ENCODE results near the gene GSE1.
"Not testable (repeated sequence)": the region's sequence is repeated elsewhere in the genome, so short reads cannot be mapped to it uniquely, and the experiment has no call there.

GSE1 gene

DNA sequence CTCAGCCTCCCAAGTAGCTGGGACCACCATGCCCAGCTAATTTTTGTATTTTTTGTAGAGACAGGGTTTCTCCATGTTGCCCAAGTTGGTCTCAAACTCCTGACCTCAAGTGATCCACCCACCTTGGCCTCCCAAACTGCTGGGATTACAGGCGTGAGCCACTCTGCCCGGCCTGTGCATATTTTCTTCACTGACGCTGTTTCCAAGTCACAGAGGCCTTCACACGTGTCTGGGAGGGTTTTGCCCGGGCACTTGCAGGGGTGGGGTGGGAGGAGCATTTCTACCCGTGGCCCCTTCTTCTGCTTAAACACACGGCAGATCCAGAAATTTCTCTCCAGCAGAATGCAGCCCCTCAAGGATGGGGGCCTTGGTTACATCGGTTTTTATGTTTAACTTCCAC is 20.8 kb upstream of the GSE1 start:
- DNase-seq = not testable (repeated sequence)

DNA sequence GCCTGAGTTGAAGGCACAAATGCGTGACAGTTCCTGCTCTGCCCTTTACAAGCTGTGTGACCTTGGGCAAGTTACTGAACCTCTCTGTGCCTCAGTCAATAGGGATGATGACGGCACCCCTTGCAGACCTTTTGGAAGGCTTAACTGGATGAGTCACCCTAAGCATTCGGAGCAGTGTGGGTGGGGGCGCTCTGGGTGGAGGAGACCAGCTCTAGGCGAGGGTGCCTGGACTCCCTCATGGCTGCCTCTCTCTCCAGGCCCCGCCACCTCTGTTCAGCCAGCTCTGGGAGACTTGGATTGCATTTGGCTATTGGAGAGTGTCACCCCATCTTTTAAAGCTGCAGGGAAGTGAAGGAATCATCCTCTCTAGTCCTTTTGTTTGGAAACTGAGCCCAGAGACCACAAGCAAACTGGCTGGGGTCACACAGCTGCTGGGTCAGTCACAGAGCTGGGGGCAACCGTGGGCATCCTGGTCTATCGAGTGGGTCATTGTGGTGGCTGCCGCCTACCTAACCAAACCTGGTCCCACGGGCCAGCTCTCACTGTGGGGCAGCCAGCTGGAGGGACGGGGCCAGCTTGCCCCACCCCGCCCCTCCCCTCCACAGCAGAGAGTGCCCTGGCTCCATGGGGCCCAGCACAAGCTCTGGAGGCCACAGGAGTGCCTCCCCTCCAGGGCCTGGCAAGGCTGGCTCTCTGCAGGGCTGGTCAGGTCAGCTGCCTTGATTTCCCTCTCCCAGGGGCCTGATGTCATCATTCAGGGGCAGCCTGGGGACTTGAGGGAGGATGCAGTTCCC is 20.2 kb upstream of the GSE1 start:
- no peak for DNase-seq

DNA sequence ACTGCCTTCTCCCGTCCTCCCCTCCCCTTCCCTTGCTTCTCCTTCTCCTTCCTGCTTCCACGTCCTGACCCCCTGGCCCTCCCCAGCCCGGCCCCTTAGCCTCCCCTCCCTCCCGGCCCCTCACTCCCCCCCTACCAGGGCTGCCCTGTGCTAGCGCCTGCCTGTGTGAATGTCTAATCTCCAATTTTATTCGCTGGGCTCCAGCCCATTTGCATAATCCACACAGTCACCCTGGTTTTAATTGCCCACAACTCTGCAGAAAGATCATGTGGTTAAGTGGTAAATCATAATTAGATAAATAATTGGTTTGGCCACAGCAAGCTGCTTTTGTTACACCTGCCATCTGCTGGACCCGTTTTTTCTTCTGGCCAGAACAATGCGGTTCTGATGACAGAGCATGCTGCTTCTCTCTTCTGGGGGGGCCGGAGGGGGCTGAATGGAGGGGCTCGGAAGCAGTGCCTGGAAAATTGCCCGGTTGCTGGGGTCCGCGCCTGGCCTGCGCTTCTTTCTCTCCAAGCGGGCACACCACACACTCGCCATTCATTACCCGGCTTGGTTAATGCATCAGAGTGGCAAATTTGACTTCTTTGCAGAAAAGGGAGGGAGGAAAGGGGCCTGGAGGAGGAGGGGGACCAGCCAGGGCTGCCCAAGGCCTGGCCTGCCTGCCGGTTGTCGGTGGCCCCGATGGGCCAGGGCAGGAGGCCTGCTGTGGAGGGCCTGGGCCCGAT is 19.5 kb upstream of the GSE1 start:
- DNase-seq = no peak

DNA sequence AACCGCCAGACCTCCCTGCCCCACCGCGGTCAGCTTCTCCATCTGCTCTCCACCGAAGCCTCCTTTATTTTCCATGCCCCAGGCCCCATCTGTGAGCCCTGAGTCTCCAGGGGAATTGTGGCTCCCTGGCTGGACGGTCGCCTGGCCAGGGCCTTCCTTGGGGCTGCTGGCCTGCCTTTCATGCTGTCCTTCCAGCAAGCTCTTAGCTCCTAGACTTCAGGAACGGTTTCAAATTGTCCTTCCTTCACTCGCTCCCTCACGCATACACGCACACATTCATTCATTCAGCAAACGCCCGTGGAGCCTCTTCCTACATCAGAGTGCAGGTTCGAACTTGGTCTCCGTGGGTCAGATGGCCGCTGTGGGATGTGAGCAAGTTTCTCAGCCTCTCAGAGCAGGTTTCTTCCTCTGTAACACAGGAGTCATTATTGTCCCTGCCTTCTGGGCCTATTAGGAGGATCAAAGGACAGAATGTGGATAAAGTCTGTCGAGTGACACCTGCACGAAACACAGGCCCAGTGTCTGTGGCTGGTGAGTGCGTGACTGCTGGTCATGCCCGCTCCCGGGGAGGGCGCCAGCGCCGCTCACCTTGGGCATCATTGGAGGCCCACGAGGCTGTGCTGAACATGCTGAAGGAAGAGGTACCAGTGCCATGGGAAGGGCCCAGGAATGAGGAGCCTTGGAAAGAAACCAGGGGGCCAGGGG is 18.7 kb upstream of the GSE1 start:
- no peak for DNase-seq

DNA sequence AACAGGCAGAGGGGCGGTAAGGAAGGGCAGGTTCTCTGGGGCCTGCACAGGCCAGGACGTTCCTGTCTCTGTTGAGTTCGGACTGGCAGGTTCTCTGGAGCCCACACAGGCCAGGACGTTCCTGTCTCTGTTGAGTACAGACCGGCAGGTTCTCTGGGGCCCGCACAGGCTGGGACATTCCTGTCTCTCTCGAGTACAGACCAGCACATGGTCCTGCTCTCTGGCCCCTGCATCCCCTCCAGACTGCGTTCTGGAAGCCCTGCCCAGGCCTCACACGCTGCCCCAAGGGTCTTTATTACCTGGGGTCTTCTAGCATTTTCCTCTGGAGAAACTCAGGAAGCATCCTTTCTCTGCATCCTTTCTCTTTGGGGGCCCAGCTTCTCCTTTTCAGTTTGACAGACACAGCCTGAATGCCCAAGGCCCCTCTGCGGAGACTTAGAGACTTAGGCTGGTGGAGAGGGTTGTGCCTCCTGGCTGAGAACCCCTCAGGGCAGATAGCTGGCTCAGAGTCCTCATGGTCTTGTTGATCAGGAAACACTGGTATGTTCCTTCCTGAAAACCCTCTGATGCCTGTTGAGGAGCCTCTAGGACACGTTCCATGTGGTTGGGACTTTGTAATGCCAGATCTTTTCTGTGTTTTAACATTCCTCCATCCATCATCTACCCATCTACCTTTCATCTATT is 18.0 kb upstream of the GSE1 start:
- DNase-seq = no peak

DNA sequence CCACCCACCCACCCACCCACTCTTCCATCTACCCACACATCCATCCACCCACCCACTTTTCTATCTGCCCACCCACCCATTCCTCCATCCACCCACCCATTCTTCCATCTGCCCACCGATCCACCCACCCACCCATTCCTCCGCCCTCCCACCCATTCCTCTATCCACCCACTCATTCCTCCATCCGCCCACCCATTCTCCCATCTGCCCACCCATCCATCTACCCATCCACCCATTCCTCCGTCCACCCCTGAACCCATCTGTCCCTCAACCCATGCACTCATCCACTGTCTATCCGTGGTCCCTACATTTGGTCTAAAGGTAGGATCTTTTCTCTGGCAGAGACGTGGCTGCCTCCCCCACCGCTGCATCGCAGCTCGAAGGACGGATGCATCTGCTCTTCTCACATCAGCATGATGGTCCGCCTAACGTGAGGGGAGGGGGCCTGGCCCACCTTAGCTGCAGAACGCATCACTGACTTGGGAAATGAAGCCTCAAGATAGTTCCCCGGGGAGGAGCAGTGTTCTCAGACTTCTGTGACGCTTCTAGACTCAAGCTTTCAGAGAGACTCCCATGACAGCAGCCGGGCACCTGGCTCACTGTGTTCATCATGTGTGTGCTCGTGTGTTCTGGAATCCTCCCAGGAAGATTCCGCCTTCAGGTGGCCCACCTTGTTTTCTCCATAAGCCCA is 17.2 kb upstream of the GSE1 start:
- no peak for DNase-seq

DNA sequence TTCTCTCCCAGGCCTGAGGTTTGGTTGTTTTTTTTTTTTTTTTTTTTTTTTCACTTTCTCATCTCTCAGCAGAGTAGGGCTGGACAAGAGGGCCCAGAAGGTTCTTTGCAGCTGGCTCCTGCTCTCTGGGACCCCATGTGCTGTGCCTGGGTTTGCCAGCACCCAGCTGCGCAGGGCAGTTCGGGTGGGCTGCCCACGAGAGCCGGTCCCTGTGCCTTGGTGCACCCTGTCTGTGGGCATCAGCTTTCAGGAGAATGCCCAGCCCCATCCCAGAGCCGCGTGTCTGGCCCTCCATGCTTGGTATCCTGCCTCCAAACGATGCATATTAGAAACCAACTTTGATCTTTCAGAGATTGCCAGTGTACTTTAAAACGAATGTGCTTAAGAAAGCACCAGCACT is 15.0 kb upstream of the GSE1 start:
- no peak for DNase-seq

DNA sequence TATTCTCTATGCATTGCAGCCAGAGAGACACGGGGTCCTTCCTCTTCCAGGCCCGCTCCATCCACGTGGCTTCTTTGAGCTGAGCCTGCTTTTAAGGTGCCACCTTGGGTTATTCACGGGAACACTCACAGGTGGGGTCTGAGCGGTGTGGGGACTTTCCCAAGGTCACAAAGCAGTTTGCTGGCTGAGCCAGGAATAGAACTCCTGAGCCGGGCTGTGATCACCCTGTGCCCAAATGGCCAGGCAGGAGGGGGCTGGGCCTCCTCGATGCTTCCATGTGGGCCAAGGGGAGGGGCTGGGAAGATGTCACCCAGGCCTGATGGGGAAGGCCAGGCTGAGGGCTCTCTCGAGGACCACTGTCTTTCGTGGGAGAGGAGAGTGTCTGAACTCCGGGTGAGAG is 13.0 kb upstream of the GSE1 start:
- no peak for DNase-seq

DNA sequence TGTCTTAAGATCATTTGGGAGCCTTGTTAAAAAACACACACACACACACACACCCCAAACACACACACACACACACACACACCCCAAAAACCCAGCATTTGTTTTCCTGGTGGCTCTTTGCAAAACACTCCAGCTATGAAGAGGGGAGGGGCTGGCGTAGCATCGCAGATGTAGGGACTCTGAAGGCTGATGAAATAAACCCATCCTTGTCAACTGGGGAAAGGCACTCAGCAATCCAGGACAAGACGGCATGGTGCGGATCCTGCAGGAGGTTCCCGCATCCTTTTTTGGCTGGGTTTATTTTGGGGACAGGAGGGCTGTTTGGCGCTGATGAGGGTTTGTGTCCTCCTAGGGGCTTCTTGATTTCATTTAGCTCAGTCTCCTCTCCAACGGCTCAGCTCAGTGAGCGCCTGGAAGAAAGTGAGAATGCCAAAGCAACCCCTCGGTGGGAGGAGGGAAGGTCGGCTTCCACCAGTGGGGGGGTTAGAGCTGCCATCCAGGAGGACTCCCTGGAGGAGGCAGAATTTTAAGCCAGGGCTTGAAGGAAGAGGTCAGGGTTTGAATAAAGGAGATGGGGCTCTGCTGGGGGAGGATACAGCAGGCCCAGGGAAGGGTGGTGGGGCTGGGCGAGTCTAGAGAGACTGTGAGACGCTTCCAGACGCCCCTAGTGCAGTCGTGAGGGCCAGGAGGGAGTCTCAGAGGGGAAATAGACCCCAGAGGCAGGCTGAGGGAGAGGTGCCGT is 12.4 kb upstream of the GSE1 start:
- no peak for DNase-seq

DNA sequence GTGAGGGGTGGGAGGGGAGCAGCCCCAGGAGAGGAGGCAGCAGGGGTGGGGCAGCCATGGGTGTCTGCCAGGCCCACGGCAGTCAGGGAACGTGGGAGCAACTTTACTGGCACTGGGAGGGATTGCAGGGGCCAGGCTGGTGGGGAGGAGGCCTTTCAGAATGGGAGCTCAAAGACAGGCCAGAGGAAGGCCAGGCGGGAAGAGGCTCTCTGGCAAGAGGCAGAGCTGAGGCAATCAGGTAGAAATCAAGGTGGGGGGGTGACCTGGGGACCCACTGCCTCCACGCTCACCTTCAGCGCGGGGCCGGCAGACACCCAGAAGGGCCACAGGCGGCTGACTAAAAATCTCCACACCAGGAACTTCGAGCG is 11.9 kb upstream of the GSE1 start:
- no peak for DNase-seq

DNA sequence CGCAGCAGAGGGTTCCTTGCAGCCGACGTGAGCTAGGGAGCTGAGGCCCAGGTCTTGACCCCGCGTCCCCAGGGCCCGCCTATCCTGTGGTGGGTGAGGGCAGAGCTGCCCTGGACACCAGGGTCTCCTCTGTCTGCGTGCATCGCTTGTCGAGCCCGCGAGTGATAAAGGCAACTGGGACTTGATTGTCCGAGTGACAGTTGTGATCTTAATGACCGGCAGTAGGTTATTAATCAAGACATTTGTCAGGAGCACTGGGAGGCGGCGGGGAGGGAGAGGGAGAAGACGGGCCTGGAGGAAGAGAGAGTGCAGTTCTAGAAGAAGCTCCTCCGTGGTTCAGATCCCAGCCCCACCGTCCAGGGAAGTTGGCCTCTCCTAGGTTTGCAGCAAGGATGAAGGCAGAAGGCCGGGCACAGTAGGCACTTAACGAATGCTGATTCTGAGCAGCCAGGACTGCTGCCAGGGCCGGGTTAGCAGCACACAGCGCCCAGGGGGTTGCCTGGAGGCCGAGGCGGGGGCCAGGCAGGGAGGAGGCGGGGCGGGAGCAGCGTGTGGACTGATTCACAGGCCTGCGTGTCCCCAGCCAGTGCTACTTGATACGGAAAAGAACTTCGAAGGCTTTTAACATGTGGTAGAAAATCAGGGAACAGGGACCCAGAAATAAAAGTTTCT is 11.3 kb upstream of the GSE1 start:
- no peak for DNase-seq

DNA sequence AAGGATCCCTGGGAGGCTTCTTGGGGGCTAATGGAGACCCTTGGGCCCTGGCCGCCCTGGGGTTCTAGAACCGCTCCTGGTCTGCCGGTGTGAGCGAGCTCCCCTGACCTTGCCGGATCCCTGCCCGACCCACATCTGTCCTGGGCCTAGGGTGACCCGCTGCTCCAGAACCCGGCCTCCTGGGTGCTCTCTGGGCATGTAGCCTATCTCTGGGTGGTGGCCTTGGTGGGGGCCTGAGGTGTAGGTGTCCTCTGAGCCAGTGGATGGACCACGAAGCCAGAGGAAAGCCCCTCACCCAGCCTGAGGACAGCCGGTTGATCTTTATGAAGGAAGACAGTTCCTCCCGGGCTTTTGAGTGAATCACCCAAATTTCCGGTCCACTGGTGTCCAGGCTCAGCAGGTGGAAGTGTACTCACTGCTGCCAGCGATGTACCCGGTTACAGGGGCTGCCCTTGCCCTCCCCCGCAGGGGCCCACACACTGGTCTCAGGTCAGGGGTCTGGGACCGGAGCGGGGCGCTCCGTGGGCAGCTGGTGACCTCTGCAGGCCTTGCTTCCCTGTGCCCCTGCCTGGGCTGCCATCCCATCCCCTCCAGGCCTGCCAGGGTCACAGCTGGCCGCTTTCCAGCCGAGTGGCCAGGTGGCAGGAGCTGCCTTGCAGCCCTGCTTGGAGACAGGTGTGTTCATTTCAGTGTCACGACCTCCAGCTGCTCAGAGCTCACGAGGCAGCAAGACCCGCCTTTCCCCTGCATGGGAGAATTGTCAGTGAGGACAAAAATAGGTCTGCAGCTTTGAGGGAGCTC is 10.5 kb upstream of the GSE1 start:
- DNase-seq = no peak

DNA sequence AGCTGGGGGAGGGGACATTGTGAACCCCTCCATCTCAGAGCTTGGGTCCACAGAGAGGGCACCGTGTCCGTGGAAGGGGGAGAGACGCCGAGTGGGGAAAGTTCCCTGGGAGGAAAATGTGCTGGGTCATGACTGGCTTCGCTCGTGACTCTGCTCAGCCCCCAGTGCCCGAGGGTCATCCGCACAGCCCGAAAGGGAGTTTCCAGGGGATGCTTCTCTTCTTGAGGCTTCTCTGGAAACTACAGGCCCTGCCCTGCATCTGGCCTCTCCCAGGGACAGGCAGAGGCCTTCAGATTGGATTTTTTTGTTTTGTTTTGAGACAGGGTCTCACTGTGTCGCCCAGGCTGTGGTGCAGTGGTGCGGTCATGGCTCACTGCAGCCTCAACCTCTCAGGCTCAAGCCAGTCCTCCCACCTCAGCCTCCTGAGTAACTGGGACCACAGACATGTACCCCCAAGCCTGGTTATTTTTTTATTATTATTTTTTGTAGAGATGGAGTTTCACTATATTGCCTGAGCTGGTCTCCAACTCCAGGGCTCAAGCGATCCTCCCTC is 9.8 kb upstream of the GSE1 start:
- no peak for DNase-seq

DNA sequence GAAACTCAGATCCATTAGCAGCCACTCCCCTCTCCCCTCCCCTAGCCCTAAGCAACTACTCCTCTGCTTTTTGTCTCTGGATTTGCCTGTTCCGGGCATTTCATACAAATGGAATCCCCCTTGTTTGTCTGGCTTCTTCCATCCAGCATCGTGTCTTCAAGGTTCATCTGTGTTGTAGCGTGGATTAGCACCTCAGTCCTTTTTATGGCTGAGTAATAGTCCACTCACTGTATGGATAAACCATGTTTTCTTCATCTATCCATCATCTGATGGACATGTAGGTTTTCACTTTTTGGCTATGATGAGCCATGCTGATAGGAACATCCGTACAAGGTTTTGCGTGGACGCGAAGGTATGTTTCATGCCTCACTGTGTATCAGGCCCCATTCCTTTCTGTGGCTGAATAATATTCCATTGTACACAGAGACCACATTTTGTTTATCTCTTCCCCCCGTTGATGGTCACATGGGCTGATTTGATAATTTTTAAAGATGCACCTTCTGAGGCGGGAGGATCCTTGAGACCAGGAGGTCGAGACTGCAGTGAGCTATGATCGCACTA is 8.9 kb upstream of the GSE1 start:
- no peak for DNase-seq

DNA sequence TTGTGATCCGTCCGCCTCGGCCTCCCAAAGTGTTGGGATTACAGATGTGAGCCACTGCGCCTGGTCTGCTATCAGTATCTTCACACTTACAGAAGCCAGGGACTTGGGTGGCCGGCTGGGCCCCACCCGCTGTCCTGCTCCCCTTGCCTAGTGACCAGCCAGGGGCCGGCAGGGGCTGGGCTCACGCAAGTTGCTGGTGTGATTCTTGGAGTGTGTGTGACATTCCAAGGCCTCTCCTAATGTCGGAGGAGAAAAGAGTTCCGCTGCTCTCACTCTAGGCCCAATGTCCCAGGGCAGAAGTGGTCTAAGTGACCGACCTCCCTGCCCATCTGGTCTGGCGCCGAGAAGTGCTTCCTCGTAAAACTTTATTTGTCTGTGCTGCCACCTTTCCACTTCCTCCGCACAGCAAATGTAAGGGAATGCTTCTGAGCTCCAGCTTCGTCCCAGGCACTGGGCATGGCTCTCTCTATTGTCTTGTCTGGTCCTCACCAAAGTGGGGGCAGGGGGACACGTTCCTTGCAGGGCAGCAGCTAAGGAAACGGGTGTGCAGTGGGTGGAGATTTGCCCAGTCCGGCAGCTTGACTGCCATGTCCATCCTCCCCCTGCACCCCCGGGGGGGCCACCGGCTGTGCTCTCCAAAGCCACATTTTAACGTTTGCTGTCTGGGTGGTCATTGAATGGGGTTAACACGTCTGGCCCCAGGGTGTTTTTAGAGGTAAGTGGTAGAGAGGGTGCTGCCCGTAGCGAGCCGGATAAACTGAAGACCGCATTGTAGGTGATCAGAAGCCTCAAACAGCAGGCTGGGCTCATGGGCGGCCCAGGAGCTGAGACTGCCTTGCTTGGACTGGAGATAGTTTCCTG is 7.8 kb upstream of the GSE1 start:
- no peak for DNase-seq

DNA sequence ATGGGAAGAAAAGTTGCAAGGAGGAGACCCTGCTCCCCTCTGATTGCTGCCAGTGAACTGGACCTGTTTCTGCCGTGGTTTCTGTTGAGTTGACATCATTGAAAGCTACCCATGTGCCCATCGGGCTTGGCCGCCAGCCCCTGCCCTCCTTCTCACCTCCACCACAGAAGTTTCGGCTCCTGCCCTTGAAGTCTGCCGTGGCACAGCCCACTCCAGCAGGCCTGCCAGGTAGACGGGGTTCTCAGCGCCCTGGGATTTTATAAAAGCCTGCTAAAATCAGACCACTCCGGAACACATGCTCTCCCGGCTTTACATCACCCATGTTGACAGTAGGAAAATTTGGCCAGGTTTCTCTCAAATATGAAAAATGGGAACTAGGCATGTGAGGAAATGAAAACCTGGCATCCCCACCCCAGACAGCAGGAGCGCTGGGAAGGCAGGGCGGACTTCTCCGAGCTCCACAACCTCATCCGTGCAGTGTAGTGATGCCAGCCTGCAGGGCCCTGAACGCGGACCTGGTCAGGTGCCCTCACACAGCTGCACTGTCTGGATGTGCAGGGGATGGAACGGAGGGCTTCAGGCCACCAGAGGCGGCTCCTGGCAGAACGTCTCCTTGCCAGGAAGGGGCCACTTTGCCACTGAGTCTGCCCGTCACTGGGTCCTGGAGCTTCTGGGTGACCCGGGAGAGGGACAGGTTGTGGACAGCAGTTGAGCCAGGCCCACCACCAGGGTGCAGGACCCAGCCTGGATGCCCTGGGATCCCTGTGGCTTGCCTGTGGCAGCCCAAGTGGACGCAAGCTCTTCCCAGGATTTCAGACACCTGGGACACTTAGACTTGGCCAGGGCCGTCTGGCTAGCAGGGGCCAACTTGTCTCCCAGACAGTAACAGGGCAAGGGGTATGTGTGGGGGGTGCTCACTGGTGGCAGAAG is 6.9 kb upstream of the GSE1 start:
- no peak for DNase-seq

DNA sequence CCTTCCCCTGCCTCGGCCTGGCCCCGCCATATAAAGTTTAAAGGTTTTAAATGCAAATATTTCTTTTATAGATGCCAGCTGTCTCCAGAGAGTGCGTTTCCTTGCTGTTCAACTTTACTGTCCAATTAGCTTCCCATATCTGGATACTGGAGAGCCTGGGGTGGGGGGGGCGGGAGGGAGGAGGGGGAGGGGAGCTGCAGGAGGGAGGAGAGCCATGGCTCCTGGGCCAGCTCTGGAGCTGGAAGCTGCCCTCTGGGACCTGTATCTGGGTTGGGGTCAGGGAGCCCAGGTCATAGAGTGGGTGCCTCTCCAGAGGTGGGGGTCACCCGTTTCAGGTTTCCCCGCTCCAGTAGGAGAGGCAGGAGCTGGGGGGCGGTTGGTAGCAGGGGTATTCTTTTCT is 6.2 kb upstream of the GSE1 start:
- no peak for DNase-seq

DNA sequence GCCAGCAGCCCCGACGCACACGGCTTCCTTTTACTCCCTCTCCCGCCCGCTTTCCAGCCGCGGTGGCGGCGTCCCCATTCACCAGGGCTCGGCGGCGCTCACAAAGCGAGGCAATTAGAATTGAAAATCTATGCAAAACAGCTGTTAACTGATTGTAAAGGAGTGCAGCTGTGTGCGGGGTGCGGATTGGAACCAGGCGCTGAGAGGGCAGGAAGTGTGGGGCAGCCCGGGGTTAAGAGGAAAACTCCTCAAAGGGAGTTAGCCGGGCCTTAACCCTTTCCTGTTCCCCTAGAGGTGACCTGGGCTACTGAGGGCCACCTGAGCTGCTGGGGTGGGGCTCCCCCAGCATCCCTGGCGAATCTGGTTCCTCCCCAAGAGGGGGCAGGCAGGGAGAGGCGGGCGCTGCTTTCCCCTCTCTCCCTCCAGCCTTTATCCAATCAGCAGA is 5.8 kb upstream of the GSE1 start:
- no peak for DNase-seq
